GM21825 (cell line): ENCODE data around the gene ADAMTSL1.

Experiments
- ATAC-seq: cut with Tn5 transposase; IDR thresholded peaks from one replicate; pipeline ENCODE4 v1.9.1; 2021; ENCODE audit warnings: mild to moderate bottlenecking, moderate library complexity; ENCODE audit not compliant: unreplicated experiment

The ADAMTSL1 gene

DNA sequence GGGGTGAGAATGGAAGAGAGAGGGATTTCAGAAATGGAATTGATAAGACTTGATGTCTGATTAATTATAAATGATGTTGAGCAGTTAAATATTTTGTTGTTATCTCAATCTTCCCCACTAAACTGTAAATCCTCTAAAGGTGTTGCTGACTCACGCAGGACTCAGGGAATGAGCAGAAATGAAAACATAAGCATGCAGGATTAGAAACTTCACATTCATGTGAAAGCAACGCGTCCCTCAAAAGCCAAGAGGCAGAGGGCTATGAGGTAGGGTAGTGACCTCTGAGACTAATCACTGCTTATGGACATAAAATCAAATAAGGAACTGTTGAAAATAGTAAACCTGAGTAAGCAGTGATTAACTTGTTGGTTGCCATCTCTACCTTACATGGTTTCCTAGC, 21.1 kb downstream of the ADAMTSL1 start:
- ATAC-seq = no peak

DNA sequence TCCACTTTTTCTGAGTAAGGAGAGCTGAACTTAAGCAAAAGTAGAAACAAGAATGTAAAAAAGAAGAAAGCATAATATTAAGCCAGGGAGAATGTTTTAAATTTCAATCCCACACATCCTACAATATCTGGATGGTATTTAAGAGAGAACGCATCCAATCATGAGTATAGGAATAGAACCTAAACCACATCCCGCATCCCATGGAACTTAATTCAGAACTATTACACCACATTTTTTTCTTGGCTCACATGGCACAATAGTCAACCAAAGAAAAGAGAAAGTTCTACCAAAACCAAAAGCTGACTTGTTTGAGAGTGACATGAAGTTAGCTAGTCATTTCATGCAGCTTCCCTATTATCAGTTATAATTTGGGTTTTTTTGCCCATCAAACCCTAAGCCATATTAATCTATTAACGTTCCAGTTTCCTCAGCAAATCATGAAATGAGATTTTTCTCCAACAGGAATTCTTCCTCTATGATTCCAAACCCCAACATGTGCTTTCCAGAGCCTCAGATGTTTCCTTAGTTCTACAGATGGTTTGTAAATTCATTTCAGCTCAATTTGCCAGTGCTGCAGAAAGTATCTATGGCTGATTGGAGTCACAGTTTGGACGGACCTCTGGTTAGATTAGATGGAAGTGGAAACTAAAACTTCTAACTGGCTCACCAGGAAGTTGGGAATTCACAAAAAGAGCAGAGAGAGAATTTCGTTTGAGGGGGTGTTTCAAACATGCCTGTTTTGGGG, 22.5 kb downstream of the ADAMTSL1 start:
- no peak for ATAC-seq

- no peak for ATAC-seq
Measured at GRCh38 chr9:18499062-18499461, 25.1 kb downstream of the ADAMTSL1 start.

- ATAC-seq = no peak
Measured at GRCh38 chr9:18499980-18500379, 26.0 kb downstream of the ADAMTSL1 start.

- ATAC-seq = no peak
Measured at GRCh38 chr9:18500451-18500850, 26.5 kb downstream of the ADAMTSL1 start.

GRCh38 chr9:18501949-18502348, 28.0 kb downstream of the ADAMTSL1 start:
- no peak for ATAC-seq

GRCh38 chr9:18502546-18502945, 28.6 kb downstream of the ADAMTSL1 start:
- ATAC-seq = no peak

GRCh38 chr9:18504707-18505106, 30.8 kb downstream of the ADAMTSL1 start:
- ATAC-seq = no peak

DNA sequence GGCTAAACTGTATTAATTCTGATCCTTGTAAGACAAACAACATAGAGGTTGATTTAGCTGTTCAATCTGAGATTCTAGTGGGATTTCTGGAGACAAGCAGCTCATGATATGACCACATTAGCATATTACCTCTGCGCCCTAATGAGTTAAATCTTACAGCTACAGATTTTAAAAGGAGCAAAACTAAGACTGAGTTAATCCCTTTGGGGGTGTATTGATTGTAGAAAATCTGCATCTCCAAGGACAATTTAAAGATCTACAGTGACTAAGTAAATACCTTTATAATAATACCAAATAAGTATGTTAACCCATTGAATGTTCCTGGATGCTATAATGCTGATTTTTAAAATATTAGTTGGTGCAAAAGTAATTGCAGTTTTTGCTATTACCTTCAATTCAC, 33.2 kb downstream of the ADAMTSL1 start:
- ATAC-seq = no peak

- no peak for ATAC-seq
Measured at GRCh38 chr9:18516514-18516913, 42.6 kb downstream of the ADAMTSL1 start.

- no peak for ATAC-seq
Measured at GRCh38 chr9:18516965-18517364, 43.0 kb downstream of the ADAMTSL1 start.

DNA sequence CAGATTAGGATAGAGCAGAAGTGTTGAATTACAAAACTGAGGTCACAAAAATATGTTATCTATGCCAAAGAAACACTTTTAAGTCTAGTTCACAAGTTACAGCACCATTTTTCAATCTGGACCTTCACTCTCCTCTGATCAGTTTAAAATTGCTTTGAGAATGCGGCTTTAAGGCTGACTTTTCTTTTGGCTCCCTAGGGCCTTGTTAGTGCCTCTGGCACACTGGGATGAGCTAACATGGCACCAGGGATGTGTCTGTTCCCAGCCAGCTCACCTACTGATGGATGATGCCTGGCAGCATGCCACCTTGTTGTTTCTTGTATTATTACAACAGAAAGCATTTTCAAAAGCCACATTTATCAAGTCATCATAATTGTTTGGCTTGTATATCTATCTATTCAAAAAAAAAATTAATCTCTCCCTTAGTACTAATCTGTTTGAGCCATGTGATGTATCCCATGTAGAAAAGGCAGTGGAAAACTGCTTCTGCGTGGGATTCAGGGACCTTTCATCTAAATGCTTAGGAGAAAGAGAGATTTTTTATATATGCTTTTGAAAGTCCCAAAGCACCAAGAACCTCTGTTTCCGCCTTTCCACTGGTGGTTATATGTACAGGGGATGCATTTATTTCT, 46.6 kb downstream of the ADAMTSL1 start:
- no peak for ATAC-seq

- no peak for ATAC-seq
Measured at GRCh38 chr9:18526685-18527084, 52.7 kb downstream of the ADAMTSL1 start.

DNA sequence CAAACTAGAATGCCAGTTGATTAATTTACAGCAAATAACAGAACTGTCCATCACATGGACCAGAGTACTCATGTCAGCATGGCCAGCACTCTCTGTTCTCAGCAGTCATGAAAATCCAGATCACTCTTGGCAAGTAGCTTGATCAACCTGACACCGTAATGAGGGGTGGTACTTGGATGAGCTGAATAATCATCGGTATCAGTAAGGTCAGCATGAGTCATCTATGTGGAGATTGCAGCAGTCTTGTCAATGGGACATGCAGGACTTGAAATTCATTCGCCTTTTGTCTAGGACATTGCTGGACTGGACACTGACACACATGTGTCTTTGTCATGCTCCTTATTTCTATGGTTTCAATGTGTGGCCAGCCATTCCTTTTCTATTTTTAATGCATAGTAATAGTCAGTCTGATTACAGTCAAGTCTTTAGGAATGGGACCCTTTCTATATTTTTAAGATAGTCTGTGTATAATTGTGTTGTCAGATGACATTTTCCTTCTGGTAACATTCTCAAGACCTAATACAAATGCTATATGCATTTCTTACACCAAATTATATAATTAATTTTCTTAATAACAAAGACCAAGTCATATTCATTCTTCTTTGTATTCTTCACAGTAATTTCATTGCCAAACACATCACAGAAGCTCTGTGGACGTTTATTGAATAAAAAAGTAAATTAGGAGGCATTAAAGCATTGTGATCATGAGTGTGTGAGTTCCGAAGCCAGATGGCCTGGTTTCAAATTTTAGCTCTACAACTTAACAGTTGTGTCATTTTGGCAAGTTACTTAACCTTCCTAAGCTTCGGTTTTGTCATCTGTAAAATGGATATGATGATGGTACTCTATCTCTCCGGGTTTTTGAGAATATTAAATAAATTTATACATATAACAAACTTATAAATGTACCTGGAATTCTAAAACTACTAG, 57.4 kb downstream of the ADAMTSL1 start:
- ATAC-seq = no peak

- no peak for ATAC-seq
Measured at GRCh38 chr9:18534611-18535010, 60.7 kb downstream of the ADAMTSL1 start.

- no peak for ATAC-seq
Measured at GRCh38 chr9:18536554-18536953, 62.6 kb downstream of the ADAMTSL1 start.

GRCh38 chr9:18539203-18539693, 65.3 kb downstream of the ADAMTSL1 start:
- ATAC-seq = no peak

DNA sequence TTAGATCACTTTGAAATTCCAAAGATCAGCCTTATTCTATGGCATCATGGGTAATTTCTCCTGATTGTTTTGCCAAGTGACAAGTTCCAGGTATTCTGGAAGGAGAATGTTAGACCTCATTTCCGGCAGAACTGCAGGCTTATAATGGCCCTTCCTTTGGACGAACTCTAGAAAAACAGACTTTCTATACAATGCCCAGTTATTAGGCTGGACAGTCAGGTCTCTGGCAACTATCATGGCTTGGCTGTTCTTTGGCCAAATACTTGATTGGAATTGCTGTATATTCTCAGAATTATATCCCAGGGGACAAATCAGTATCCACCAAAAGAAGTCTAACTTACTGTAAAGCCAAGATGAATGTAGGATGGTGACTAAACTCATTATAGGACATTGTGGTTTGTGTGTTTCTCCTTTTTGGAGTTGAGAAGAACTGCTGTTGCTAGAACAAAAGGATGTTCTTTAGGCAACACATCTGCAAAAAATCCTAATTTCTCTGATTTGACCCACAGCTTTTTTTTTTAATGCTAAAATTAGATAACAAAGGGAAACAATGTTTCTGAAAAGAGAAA, 69.0 kb downstream of the ADAMTSL1 start:
- ATAC-seq = no peak

- no peak for ATAC-seq
Measured at GRCh38 chr9:18543406-18544192, 69.6 kb downstream of the ADAMTSL1 start.

DNA sequence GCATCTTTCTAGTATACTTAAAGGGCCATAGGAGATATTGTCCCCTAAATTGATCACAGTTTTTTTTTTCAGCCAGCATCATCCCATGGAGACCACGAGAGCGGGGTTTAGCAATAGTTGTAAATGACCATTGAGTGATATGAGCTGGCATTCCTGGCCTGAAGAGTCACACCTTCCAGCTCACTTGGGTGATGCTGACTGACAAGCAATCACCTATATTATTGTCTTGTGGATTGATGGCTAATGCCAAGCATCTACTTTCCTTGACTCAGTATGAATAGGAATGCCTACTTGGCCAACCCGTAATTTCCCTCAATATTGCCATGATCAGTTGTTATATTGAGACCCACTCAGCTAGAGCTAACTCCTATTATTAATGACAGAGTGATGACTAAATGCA, 70.5 kb downstream of the ADAMTSL1 start:
- no peak for ATAC-seq
